ENCODE measurements around the gene NACA.

Gene NACA

GRCh38 chr12:56687223-56688128 is 37.6 kb downstream of the NACA start:
- TF ChIP-seq REST (IDR thresholded peaks at IDR 0.05; ENCODE audit: insufficient replicate concordance, low read depth): peak; percentile 54
- peak; percentile 51 for TF ChIP-seq POLR2AphosphoS5 (IDR thresholded peaks at IDR 0.05; ENCODE audit: low read depth)
- TF ChIP-seq CTCF (IDR thresholded peaks at IDR 0.05; ENCODE audit: insufficient read depth, low read length): no peak
- H3K4me3 ChIP-seq (replicated peaks; ENCODE audit: insufficient read depth, low read length): peak overlapping the region; percentile 84
- no peaks in the 10 kb centered on the region for H3K27me3 ChIP-seq (ENCODE audit: insufficient read depth, poor library complexity, severe bottlenecking)
- H3K27ac ChIP-seq (replicated peaks): peak overlapping the region; percentile 99
- DNase-seq (ENCODE audit: low read depth in 1 of 2, low spot score in 1 of 2): peak; percentile 70 to 74

- DNase-seq (ENCODE audit: low read depth in 1 of 2, low spot score in 1 of 2): no peak
- peak overlapping the region; percentile 84 for H3K4me3 ChIP-seq (replicated peaks; ENCODE audit: insufficient read depth, low read length)
- TF ChIP-seq GABPA (IDR thresholded peaks at IDR 0.05; ENCODE audit: low read depth): no peak
- TF ChIP-seq REST (IDR thresholded peaks at IDR 0.05; ENCODE audit: insufficient replicate concordance, low read depth): no peak
- TF ChIP-seq POLR2AphosphoS5 (IDR thresholded peaks at IDR 0.05; ENCODE audit: low read depth): 0 out of 2 replicates have a peak, but pooled peaks have one; percentile 6
- peak overlapping the region; percentile 99 for H3K27ac ChIP-seq (replicated peaks)
- no peaks in the 10 kb centered on the region for H3K27me3 ChIP-seq (ENCODE audit: insufficient read depth, poor library complexity, severe bottlenecking)
Observed at GRCh38 chr12:56684745-56685359, 40.2 kb downstream of the NACA start.

GRCh38 chr12:56682323-56682722 is 42.8 kb downstream of the NACA start:
- DNase-seq (ENCODE audit: low read depth in 1 of 2, low spot score in 1 of 2): no peak
- peak overlapping the region; percentile 84; the same call in 1 of the 2 replicates for H3K4me3 ChIP-seq (replicated peaks; ENCODE audit: insufficient read depth, low read length)
- H3K27me3 ChIP-seq (ENCODE audit: insufficient read depth, poor library complexity, severe bottlenecking): no peaks in the 10 kb centered on the region
- no peak for TF ChIP-seq POLR2AphosphoS5 (IDR thresholded peaks at IDR 0.05; ENCODE audit: low read depth)
- TF ChIP-seq SPI1 (IDR thresholded peaks at IDR 0.05; ENCODE audit: borderline replicate concordance, low read depth): no peak
- no peak for TF ChIP-seq REST (IDR thresholded peaks at IDR 0.05; ENCODE audit: insufficient replicate concordance, low read depth)
- no peak for TF ChIP-seq CTCF (IDR thresholded peaks at IDR 0.05; ENCODE audit: insufficient read depth, low read length)
- TF ChIP-seq GABPA (IDR thresholded peaks at IDR 0.05; ENCODE audit: low read depth): no peak
- no peak overlapping the region; the same call in 1 of the 2 replicates for H3K27ac ChIP-seq (replicated peaks)
